Occipital lobe (tissue), 2 donors: ENCODE measurements around the gene EFCAB6. TPM values are rescaled to one million over a fixed set of nuclear protein-coding genes. Genes with fewer than 3 reads are reported as not detected.

ENCODE experiments used
- DNase-seq: peaks from one replicate; lab custom pipeline; 2025; lab: John Stamatoyannopoulos, UW
- total RNA-seq: library from RNA; depleted of rRNA; stranded (reverse); fragments of >200 nt; gene quantifications from one replicate; pipeline ENCODE4 v1.2.3, GENCODE V29; 2014

EFCAB6 gene
- total RNA-seq, 1 donor from 2014 or later: 8.3 TPM

DNA sequence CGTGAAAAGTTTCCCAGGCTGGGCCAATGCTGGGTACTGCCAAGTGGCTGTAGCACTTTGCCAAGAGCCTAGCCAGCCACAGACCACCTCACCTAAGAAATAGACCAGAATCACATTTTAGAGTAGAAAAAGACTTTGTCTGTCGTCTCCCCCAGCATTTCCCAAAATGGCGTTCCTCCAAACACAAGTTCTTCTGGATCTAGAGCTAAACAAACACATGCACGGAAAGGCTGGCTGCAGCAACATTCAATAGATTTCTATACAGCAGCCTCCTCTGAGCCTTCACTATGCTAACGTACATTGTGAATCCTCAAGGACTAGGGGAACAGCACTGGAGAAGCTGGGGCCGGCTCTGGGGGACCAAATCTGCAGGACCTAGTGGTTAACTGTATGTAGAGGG lies 65.0 kb downstream of the EFCAB6 start:
- no peak for DNase-seq

GRCh38 chr22:43745783-43746356 lies 66.2 kb downstream of the EFCAB6 start:
- DNase-seq: no peak

DNA sequence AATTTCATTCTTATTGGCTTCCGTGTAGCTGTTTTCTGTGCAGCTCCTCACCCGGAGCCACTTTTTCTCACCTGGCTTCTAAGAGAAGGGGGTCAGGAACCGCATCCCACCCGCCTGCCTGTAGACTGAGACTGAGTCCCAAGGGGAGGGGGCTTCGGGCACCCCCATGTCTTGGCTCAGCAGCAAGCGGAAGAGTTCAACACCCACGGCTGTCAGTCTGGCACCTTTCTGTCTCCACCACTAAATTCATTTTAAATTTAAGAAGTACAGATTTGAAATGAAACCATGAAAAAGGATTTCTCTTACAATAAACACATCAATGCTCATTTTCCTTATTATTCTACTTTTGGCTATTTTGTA lies 66.7 kb downstream of the EFCAB6 start:
- no peak for DNase-seq

DNA sequence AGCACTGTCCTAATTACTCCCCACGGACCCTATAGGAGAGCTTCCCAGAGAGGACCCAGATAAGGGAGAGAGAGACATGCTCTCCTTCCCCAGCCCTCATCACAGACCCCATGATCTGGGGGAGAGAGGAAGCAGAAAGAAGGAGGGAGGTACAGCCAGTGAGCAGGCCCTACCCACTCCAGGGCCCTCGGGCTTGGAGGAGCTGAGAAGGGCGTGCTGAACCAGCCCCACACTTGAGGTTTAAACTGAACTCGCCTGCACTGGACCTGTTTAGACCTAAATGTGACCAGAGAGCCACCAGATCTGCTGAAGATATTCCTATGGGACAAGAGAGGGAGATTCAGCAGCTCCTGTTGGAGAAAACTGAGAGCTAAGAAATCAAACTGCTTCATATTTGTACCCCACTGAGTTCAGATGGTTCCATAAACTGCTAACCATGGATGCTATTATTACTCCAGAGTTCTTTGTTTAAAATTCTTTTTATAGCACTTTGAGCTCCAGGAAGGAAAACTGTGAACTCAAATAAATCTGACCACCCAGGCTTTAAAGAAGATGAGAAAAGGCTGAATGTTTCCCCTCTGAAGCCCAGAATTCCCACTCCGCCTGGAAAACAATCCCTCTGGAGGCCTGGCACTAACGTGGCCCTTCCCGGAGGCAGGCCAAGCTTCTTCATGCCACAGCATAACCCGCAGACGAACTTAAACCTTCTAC lies 67.2 kb downstream of the EFCAB6 start:
- no peak for DNase-seq

DNA sequence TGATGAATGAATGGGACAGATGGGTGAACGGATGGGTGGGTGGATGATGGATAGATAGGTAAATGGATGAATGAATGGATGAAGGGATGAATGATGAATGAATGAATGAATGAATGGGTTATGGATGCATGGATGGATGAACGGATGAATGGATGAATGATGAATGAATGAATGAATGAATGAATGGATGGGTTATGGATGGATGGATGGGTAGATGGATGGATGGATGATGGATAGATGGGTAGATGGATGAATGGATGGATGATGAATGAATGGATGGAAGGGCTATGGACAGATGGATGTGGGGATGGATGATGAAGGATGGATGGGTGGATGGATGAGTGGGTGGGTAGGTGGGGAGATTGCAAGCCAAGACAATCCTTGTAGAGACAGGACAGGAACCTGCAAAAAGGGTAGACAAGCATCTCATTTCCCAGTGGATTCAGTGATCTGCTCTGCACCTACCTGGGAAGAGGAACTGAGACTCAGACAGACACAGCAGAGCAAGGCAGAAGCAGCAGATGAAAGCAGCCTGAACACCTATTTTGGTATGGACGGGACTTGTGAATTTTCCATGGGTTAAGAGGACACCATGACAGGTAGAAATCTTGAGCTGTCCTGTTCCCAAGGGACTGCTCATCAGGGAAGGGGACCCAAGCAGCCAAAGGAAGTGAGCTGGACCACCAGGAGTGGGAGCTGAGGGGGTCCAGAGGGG lies 68.0 kb downstream of the EFCAB6 start:
- no peak for DNase-seq

GRCh38 chr22:43743131-43743530 lies 69.0 kb downstream of the EFCAB6 start:
- no peak for DNase-seq

DNA sequence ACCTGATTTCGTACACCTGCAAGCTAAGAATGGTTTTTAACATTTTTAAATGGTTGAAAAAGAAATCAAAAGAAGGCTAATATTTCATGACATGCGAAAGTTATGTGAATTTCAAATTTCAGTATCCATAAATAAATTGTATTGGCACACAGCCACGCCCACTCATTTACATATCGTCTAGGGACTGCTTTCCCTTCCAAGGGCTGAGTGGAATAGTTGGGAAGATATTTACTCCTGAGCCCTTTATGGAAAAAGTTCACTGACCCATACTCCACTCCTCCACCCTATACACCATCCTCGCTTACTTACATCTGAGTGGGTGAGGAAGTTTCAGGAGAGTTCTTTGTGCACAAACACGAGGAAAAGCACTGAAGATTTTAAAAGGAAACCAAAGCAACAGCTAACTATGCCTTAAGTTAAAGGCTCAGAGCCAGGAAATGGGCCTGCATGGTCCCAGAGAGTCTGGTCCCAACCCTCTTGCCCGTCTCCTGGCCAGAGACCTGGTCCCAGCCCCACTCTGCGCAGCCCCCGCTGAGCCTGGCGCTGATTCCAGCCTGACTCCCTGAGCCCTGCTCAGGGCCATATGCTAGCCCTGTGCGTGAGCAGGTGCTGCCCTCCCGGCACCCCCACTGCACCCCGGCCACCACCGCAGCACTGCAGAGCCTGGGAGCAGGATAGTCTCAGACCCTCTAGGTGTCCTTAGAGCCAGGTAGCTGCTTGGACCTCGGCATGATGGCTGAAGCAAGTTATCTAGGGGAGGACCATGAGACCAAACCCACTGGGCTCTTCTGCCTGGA lies 69.8 kb downstream of the EFCAB6 start:
- no peak for DNase-seq

DNA sequence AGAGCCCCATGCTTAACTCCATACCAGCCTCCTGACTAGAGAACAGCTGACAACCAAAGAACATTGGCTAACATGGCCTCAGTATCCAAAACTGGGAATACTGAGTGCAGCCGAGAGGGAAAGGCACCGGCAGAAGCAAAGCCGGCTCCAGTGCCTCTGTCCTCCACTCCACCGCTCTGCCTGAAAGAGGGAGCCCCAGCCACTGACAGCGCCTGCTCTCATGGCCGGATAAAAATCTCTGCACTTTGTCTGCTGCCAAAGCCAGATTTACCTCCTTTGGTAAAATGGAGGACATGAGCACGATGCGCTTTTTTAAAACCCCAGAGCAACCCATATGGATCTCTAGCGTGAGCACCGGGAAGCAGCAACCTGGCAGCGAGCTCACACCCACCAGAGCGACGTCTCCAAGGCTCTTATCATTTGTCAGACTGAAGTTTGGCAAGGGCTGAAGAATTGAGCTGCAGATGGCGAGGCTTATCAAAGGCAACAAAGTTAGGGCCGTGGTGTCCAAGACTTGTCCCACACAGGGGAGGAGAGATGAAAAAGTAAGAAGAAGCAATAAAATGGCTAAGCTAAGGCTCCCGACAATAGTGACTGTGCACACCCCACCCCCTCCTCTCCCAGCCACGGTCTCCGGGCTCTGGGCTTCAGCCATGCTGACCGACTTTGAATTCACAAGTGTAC lies 71.4 kb downstream of the EFCAB6 start:
- DNase-seq: no peak

DNA sequence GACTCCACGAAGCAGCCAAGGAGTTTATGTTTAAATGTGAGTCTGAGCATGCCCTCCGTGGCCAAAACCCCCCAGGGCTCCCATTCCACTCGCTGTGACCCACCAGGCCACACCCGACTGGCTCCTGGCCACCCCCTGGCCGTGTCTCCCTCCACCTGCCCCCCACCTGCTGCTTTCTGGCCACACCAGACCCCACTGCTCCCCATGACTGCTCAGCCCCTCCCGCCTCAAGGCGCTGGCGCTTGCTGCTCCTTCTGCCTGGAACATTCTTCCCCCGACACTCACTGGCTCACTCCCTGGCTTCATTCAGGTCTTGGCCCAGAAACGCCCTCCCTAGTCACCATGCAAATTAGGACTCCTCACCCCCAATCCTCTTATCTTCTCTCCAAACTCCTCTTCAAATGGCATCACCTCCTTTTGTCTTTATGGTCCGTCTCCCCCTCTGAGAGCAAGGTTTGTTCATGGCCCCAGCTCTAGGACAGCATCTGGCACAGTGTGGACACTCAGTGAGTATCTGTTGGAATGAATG lies 72.2 kb downstream of the EFCAB6 start:
- DNase-seq: no peak

- no peak for DNase-seq
These were observed 74.8 kb downstream of the EFCAB6 start for GRCh38 chr22:43737150-43737828.

GRCh38 chr22:43736651-43737050 lies 75.5 kb downstream of the EFCAB6 start:
- no peak for DNase-seq

DNA sequence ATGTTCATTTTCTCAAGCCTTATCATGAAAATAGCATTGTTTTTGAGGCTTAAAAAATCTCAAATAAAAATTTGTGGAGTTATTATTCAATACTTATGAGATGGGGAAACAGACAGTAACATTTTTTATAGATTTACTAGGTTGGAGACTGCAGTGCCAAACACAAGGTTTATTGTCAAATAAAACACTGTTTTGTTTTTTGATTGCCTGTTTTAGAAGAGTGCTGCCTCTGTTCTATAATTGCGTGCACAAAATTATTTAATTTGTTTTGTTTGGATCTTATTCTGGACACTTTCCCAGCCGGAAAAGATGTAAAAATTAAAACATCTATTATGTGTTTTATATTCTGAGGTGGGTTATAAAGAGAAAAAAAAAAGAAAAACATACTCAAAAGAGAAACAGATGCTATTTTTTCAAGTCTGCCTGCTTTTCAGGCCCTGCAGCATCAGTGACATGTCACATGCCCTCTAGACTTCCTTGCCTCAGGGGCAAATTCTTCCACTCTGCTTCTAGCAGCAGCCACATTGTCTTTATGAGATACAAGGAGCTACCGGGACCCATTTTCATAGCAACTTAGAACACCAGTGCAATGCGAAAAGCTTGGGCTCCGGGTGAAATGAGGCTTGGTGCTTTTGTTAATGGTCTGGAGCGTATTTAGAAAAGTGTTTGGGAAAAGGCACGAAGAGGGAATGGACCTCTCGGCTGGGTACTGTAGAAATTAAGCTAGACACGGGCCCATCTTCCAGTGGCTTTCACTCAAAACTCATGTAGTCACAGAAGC lies 77.5 kb downstream of the EFCAB6 start:
- no peak for DNase-seq

- no peak for DNase-seq
These were observed 79.0 kb downstream of the EFCAB6 start for GRCh38 chr22:43733138-43733537.

GRCh38 chr22:43731988-43732387 lies 80.1 kb downstream of the EFCAB6 start:
- DNase-seq: no peak

GRCh38 chr22:43726964-43727543 lies 85.1 kb downstream of the EFCAB6 start:
- DNase-seq: no peak

DNA sequence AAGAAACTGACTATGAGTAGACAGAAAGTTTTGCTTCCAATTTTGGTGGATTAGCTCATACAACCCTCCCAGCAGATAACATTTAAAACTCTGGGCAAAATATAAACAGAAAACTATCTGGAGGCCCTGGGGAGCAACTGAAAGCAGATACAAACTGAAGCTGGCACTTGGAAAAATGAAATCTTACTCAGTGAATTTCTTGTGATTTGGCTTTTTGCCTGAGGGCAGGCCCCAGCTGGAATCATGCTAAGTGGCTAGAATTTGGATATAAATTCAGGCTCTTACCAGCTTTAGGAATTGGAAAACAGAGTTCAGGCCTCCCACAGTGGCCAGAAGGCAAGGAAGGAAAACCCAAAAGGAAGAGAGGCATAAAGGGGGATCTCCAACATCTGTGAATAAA lies 85.8 kb downstream of the EFCAB6 start:
- DNase-seq: no peak

GRCh38 chr22:43723816-43724215 lies 88.3 kb downstream of the EFCAB6 start:
- no peak for DNase-seq

- no peak for DNase-seq
These were observed 89.7 kb downstream of the EFCAB6 start for GRCh38 chr22:43722444-43722843.

GRCh38 chr22:43720716-43721115 lies 91.4 kb downstream of the EFCAB6 start:
- DNase-seq: no peak
